ENCODE data around the gene SPOCD1.
"Not testable (repeated sequence)": the region's sequence is repeated elsewhere in the genome, so short reads cannot be mapped to it uniquely, and the experiment has no call there.

The SPOCD1 gene

DNA sequence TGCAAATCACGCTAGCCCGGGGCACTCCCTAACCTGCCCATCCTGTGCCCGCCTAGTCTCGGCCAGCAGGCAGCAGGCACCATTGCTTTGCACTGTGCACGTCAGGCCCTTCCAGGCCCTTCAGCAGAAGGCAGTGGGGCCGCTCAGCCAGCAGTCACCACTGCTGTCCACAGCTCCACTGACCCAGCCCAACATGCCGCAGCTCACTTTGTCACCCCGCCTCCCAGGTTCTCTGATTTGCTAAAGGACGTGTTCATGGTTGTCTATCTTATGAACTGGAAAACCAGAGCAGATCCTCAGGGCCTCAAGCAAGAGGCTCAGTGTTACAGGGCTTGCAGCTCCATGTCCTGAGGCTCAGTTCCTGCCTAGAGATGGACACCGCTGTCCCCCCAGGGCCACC is 14.2 kb upstream of the SPOCD1 start:
- FAIRE-seq (no peak), DNase-seq (ENCODE audit: low spot score) (no peak)

DNA sequence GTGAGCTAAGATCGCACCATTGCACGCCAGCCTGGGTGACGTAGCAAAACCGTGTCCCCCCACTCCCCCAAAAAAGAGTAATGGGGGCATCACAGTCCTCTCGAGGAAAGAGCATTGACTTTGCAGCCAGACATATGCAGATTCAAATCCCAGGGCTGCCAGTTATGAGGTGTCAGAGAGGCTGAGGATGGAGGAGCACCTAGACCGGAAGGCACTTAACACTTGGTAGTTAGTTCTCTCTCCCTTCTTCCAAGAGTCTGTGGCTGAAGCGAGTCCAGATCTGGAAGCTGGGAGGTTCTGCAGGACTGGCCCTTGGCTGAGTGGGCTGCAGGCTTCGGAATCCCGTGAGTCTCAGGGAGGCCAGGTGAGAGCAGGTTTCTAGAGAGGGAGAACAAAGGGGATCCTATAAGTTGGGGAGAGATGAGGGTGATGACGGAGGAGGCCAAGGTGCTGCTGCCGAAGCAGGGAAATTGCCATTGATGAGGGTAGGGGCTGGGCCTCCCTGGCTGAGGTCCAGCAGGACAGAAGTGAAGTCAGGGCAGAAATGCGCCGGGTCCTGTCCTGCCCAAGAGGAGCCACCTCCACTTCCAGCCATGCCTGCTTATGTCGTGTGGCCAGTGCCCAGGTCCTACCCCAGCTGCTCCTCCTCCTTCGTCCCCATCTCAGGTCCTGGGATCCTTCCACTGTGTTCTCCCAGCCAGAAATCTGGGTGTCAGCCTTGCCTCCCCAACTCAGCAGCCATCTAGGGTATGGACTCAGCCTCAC is 13.3 kb upstream of the SPOCD1 start:
- FAIRE-seq: no peak
- DNase-seq (ENCODE audit: low spot score): no peak

DNA sequence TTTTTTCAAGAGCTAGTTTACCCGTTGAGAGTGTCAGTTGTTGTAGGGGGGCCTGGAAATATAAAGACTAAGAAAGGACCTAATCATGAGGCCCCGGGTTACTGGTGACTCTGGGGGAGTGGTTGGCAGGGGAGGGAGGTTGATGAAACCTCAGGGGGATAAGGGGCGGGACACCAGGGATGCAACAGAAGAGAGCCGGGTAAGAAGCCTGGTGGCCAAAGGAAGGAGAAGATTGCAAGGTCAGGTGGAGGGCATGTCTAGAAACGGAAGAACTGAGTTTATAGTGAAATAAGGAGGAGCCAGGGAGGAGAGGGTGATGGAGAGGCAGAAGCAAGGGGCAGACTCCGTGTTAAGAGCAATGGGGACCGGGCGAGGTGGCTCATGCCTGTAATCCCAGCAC is 12.5 kb upstream of the SPOCD1 start:
- FAIRE-seq: no peak
- no peak for DNase-seq (ENCODE audit: low spot score)

DNA sequence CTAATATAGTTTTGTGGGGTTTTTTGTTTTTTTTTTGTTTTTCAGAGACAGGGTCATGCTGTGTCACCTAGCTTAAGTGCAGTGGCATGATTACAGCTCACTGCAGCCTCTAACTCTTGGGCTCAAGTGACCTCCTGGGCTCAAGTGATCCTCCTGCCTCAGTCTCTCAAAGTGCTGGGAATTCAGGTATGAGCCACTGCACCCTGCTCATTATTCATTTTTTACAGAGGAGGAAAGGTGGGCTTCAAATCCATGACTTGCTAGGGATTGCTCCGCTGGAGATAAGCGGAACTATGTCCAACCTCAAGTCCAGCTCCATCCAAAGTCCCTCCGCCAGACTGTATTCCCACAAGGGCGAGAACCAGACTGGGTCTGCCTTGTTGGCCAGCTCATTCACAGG is 8.0 kb upstream of the SPOCD1 start:
- DNase-seq (ENCODE audit: low spot score) (no peak), FAIRE-seq (no peak)

DNA sequence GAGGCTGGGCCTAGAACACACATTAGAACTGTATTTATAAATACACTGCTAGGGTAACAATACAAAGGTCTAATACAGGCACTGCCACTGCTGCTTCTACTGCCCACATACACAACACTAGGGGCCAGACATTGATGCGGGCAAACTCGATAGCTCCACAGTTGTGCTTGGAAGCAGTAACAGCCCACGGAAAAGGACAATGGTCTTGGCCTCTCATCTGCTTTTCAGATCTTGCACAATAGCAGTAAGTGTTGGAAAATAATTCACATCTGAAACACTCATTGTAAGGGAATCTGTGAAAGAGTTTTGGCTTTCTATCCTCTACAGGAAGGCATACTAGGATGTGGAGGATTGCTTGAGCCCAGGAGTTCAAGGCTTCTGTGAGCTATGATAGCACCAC is 6.9 kb upstream of the SPOCD1 start:
- FAIRE-seq (no peak), DNase-seq (ENCODE audit: low spot score) (no peak)

DNA sequence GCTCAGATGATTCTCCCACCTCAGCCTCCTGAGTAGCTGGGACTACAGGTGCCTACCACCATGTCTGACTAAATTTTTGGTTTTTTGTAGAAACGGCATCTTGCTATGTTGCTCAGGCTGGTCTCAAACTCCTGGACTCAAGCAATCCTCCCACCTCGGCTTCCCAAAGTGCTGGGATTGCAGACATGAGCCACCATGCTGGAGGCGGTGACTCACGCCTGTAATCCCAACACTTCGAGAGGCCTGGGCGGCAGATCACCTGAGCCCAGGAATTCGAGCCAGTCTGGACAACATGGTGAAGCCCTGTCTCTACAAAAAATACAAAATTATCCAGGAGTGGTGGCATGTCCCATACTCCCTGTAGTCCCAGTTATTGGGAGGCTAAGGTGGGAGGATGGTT is 4.4 kb upstream of the SPOCD1 start:
- DNase-seq (ENCODE audit: low spot score); FAIRE-seq: not testable (repeated sequence)

DNA sequence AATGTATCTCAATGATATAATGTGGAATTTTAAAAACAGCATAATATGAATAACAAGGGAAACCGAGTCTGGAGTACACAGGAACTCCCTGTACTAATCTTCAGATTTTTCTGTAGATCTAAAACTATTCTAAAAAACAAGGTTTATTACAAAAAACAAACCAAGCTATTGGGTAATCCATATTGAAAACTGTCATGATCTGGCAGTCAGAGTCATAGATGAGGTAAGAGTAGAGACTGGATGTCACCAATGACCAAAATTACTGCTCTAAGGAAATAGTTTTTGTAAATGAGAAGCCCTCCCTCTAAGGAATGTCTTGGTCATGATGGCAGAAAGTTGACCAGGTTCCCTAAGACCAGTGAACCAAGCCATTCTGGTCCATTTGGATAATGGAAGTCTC is 2.4 kb upstream of the SPOCD1 start:
- no peak for FAIRE-seq

DNA sequence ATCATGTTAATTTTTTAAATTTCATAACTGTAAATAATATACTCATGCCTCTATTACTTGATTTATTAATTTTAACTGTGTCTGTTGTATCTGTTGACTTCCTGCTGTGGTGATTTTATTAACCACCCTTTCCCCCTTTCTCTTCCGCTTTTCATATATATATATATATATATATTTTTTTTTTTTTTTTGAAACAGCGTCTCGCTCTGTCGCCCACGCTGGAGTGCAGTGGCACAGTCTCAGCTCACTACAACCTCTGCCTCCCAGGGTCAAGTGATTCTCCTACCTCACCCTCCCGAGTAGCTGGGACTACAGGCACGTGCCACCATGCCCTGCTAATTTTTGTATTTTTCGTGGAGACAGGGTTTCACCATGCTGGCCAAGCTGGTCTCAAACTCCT is 1.1 kb upstream of the SPOCD1 start:
- not testable (repeated sequence) for FAIRE-seq; DNase-seq (ENCODE audit: low spot score)

More for the DNA sequence above, 2.4 kb upstream of the SPOCD1 start:
- DNase-seq (ENCODE audit: low spot score): no peak

DNA sequence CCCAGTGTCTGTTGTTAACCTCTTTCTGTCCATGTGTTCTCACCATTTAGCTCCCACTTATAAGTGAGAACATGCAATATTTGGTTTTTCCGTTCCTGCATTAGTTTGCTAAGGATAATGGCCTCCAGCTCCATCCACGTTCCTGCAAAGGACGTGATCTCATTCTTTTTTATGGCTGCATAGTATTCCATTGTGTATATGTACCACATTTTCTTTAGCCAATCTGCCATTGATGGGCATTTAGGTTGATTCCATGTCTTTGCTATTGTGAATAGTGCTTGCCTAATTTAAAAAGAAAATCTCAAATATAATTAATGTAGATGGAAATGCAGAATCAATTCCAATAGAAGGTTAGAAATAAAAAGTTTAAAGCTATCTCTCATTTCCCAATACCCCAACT is 679 bp upstream of the SPOCD1 start:
- not testable (repeated sequence) for DNase-seq (ENCODE audit: low spot score); FAIRE-seq

DNA sequence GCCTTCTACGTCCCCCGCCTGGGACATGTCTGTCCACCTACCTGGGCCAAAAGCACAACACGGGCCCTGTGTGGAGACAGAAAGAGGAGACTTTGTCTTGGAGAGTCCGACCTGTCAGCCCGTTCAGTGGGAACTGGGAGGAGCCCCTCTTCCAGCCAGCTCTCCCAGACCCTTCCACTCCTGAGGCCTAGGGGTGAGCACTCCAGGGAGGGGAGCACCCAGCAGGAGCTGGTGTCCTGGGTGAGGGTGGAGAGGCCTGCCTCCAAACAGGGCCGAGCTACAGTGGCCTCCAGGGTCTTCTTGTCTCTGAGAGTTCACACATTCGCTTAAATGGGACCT is 546 bp downstream of the SPOCD1 start:
- DNase-seq (ENCODE audit: low spot score) (no peak), FAIRE-seq (no peak)

DNA sequence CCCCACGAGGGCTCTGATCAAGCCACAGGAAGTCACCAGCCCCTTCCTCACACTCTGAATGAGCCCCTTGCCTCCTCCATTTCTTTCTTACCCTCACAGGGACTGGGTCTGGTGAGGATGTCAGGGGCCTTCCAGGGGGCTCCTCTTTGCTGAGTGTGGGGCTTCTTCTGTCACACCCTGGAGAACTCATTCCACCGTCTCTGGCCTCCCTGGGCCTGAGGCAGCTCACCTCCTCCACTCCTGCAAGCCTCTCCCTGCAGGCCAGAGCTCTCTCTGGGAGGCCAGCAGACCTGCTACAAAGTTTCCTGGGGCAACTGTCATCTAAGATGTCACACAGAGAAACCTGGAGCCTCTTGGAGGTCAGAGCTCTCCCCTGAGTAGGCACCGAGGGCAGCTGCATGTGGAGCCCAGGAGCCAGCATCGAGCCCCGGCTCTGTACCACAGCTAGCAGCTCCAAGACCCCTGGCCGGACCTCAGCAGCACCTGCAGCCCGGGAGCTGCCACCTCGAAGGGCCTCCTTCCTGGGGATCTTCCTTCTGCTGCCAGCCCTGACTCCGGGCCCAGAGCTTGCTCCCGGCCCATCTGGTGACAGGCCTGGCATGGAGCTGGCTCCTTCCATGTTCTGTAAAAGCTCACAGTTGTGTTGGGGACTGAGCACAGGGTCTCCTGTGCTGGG is 1.1 kb downstream of the SPOCD1 start:
- DNase-seq (ENCODE audit: low spot score) (no peak), FAIRE-seq (no peak)

DNA sequence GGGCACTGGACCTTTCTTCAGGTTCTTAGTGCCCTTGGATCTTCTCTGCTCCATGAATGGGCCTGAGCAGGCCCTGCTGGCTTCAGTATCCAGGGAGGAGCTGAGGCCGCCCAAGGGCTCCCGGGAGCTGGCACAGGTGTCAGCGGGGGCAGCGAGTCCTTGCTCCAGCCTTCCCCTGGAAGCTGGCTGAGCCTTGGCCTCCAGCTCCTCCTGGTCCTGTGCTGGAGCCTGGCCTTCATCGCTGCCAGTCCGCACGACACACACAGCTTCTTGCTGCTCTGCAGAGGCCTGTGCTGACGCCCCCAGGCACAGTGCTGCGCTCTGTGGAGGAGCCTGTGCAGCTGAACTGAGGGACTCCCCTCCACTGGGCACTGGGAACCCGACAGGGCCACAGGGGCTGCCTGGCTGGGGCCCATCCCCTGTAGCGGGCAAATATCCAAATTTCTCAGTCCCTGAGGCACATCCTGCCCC is 1.7 kb downstream of the SPOCD1 start:
- FAIRE-seq (no peak), DNase-seq (ENCODE audit: low spot score) (no peak)

DNA sequence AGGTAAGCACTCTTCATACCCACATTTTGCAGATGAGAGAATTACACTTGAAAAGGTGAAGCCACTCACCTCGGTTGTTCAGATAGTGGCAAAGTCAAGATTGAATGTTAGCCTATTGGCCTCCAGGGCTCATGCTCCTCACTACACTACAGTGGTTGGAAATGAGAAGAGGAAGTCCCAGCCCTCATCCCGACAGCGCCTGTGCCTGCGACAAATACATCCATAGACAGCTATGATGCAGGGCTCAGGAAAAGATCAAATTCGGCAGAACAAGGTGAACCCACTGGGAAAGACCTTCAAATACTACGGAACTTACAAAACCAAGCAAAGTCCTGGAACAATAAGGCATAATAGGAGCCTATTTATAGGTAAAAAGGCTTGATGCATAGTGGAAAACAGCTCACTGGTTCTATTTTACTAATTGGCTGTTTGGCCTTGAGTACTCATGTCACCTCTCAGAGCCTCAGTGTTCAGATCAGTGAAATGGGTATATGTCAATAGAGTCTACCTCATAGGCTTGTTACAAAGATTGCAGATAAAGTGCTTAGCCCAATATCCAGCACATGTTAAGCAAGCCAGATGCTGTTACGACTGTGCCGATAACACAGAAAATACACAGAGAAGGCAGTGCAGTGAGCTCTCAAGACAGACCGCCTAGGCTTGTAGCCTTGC is 3.5 kb downstream of the SPOCD1 start:
- DNase-seq (ENCODE audit: low spot score) (no peak), FAIRE-seq (no peak)

DNA sequence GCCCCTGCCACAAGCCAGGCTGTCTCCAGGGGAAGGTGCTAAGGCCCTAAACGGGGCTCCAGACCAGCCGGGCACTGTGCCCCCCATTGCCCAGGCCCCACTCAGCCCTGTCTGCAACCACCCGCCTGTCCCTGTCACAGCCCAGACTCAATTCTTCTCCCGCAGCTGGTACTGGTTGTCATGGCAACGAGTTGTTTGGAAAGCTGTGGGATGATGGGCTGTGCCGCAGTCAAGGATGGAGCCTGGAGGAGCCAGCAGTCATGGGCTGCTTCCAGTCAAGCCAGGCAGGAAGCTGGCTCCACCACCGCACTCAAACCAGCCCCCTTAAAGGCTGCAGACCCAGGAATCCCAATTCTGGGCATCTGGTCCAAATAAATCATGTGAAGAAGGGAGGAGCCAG is 4.2 kb downstream of the SPOCD1 start:
- FAIRE-seq: no peak
- DNase-seq (ENCODE audit: low spot score): peak; percentile 24

DNA sequence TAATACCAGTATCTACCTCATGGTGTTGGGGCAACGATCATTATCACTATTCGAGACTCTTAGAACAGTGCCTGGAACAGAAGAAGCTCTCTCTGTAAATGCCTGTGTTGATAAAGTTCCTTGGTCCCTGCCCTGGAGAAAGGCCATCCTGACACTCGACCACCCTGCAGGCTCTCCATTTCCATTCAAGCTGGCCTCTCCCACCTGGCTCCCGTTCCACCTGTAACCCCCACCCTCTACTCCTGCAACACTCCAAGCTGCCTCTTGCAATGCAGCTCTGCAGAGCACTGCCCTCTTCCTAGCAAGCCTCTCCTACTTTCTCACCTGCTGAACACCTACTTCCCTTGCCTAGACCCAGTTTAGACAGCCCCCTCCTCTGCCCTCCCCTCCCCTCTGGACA is 6.1 kb downstream of the SPOCD1 start:
- FAIRE-seq: no peak
- no peak for DNase-seq (ENCODE audit: low spot score)

DNA sequence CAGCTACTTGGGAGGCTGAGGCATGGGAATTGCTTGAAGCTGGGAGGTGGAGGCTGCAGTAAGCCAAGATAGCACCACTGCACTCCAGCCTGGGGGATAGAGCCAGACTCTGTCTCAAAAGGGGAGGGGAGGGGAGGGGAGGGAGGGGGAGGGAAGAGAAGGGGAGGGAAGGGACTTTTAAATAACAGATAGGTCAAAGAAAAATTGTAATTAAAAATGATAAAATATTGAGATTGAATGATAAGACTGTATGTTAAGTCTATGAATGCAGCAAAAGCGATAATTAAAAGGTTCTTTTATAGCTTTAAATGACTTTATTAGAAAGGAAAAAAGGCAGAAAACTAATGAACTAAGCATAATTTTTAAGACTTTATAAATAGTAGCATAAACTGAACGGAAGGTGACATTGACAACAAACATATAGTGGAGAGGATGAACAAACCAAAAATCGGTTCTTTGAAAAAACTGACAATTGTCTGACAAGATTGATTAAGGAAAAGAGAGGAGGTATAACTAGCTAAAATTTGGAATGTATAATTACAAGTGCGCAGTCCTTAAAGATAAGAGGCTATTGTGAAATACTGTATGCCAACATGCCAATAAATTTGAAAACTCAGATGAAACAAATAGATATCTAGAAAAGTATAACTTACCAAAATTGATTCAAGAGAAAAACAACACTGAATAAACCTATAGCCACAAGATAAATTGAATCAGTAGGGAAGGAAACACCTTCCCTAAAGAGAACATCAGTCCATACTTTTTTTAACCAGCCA is 8.4 kb downstream of the SPOCD1 start:
- DNase-seq (ENCODE audit: low spot score): no peak
- FAIRE-seq: no peak

DNA sequence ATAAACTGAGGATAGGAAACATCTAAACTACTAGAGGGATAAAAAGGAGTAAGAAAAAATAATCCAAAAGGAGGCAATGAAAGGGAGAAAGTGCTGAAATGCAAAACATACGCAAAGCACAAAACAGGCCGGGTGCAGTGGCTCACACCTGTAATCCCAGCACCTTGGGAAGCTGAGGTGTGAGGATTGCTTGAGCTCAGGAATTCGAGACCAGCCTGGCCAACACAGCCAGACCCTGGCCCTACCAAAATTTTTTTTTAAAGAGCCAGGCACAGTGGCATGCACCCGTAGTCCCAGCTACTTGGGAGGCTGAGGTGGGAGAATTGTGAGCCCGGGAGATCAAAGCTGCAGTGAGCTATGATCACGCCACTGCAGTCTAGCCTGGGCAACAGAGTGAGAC is 10.5 kb downstream of the SPOCD1 start:
- no peak for FAIRE-seq
- no peak for DNase-seq (ENCODE audit: low spot score)

DNA sequence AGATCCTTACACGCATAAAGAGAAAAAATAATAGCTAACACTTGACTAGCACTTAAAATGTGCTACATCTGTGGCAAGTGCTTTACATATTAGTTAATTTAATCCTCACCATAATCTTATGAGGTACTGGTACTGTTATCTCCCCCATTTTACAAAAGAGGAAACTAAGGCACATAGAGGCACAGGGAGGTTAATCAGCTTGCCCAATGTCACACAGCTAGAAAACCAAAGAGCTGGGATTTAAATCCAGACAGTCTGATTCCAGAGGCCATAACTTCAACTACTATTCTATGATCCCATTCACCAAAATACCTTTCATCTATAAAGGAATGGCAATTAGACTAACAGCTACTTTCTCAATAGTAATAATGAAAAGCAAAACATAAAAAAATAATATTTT is 11.7 kb downstream of the SPOCD1 start:
- DNase-seq (ENCODE audit: low spot score): no peak
- no peak for FAIRE-seq

DNA sequence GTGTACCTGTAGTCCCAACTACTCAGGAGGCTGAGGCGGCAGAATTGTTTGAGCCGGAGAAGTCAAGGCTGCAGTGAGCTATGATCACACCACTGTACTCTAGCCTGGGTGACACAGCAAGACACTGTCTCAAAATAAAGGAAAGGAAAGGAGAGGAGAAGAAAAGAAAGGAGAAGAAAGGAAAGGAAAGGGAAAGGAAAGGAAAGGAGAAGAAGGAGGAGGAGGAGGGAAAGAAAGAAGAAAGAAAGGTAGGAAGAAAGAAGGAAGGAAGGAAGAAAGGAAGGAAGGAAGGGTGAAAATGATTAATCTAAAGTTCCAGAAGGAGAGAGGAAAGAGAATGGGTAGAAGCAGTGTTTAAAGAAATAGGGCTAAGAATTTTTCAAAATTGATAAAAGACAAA is 12.2 kb downstream of the SPOCD1 start:
- no peak for FAIRE-seq

DNA sequence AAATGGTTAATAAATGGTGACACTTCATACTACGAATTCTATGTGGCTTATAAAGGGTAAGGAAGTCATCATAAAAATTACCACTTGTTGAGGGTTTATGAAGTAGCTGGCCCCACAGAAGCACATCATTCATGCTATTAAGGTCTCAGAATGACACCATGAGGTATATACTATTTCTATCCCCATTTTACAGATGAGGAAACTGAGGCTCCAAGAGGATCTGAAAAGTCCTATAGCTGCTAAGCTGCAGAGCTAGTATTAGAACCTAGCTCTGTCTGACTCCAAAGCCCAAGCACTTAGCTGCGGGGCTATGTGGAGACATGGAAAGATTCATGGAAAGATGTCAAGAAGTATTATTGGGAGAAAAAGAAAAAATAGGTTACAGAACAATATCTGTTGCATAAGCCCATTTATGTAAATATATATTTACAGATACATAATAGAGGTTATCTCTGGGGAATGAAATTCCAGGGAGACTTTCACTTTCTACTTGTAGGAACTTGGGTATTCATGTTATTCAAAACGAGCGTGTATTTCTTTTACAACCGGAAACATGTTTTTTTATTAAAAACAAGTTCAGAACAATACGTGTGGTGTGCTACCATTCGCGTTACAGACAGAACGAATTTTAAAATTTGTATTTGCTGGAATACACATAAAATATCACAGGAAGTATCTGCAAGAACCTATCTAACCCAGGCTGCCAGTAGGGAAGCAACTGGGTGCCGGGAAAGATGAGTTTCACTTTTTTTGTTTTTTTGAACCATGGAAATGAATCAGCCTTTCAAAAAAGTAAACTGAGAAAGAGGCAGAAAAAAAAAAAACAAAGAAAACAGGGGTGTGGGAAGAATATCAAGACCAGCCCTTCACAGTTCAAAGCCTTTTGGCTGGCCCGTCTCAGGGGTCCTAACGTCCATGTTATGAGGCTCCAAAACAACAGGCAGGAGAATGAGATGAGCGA is 13.4 kb downstream of the SPOCD1 start:
- no peak for DNase-seq (ENCODE audit: low spot score)
- FAIRE-seq: no peak

More for the DNA sequence above, 12.2 kb downstream of the SPOCD1 start:
- DNase-seq (ENCODE audit: low spot score): no peak

DNA sequence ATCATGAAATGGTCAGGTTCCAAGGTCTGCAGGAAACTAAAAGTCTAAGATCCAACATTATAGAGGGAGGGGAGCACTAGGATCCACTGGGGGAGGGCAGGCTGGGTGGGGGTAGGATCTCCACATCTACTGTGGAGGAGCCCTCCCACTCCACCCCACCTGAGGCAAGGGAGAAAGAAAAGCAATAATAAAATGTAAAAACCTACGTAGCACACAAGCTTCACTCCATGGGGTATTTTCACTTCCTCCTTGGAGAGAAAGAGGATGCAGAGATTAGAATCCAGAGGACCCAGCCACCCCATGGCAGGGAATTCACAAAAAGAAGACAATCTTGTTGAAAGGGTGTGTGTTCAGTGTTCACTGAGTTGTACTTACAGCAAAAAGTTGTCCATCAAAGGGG is 14.4 kb downstream of the SPOCD1 start:
- FAIRE-seq (no peak), DNase-seq (ENCODE audit: low spot score) (no peak)
